Psoas muscle (tissue), 8 donors: ENCODE data around the gene SDC1. TPM values are rescaled to one million over a fixed set of nuclear protein-coding genes. Genes with fewer than 3 reads are reported as not detected.
A peak's percentile ranks its signal among the peaks of the same experiment; 100 is the strongest.
"Not testable (repeated sequence)": the region's sequence is repeated elsewhere in the genome, so short reads cannot be mapped to it uniquely, and the experiment has no call there.

Experiments
- ATAC-seq, 4 donors: fragments of 200-7000 bp; cut with Tn5 transposase; one replicate each; pipeline ENCODE4 v1.9.1; 2020; ENCODE audit warnings: moderate library complexity in 3 of 4, mild to moderate bottlenecking in 2 of 4
- DNase-seq, 2 donors: peaks; one replicate each; pipeline ENCODE4 v3.0.0-alpha.2; 2020
- H3K27ac ChIP-seq: fragments of 200-600 bp; one replicate; pipeline ENCODE4 v1.8.0; 2022
- H3K27me3 ChIP-seq, 3 donors: fragments of 200-600 bp in 1 of 3; one replicate each; pipeline versions ENCODE4 v1.6.1 to v1.8.0; 2013 to 2022; ENCODE audit warnings: low read length in 2 of 3, mild to moderate bottlenecking in 2 of 3, moderate library complexity in 1 of 3; ENCODE audit not compliant: insufficient read depth in 3 of 3
- H3K36me3 ChIP-seq, 2 donors: fragments of 200-600 bp in 1 of 2; one replicate each; pipeline versions ENCODE4 v1.6.1 to v1.8.0; 2013 to 2022; ENCODE audit warnings: low read depth in 1 of 2, mild to moderate bottlenecking in 1 of 2, moderate library complexity in 1 of 2; ENCODE audit not compliant: insufficient read depth in 1 of 2
- H3K4me1 ChIP-seq: fragments of 200-600 bp; one replicate; pipeline ENCODE4 v1.8.0; 2022
- H3K4me3 ChIP-seq: fragments of 200-600 bp; one replicate; pipeline ENCODE4 v1.8.0; 2022; ENCODE audit warnings: mild to moderate bottlenecking
- H3K9me3 ChIP-seq: fragments of 200-600 bp; one replicate; pipeline ENCODE4 v1.8.0; 2022
- CTCF ChIP-seq: fragments of 200-600 bp; IDR thresholded peaks from one replicate; pipeline ENCODE4 v1.8.0; 2022; ENCODE audit warnings: antibody characterized with exemption
- WGBS, 3 donors: extraction: QIAGEN DNeasy Blood & Tissue Kit; methylation state at CpG; one replicate each; pipeline versions ENCODE4 v1.1.6 to v1.1.7; 2013; 5-methylcytosine and 5-hydroxymethylcytosine counted together
- intact Hi-C, 2 donors: fragments of 100-400 bp; cut with DNase I; formaldehyde crosslinking; loops; one replicate each; pipeline versions ENCODE4 v1.11.0 to v1.14.2; 2022
- polyA plus RNA-seq, 3 donors: library from polyadenylated mRNA; stranded (reverse); fragments of 200-250 nt; gene quantifications; one replicate each; pipeline ENCODE4 v1.2.3, GENCODE V29; 2013
- total RNA-seq, 4 donors: library from RNA; stranded (reverse); fragmentation: NEBNext Ultra II Directional in 2 of 4; extraction: Animal tissue kit (Norgen Biotek cat#: 25700) in 2 of 4; gene quantifications; one replicate each; pipeline versions ENCODE4 v1.2.1 to v1.2.4, GENCODE V29; 2021 to 2023
- donor health status: healthy with polysubstance abuse.
- donor health status: DM: no; HTN: no; CAD: no; lungs with moderate emphysema.
- donor health status: Bipolar disorder and iron deficiency.
- donor health status: healthy.
- donor health status: DM: yes; HTN: yes; CAD: no.
- donor health status: DM: no; HTN: no; CAD: no.
- donor health status: DM: no; HTN: no; CAD: no.
- donor health status: DM: yes; HTN: yes; CAD: no.

The SDC1 gene
- total and polyA plus RNA-seq, 7 donors, result 0.07 to 0.38 (median 0.11) TPM; not detected in 1

- Histone ChIP-seq H3K4me3 (no peak overlapping the region), H3K27me3 (no peaks in the 10 kb centered on the region), H3K9me3 (no peaks in the 10 kb centered on the region), H3K36me3 (peaks cover 13 to 98% of the 10 kb centered on the region in 2 donors), H3K27ac (no peak overlapping the region), H3K4me1 (no peaks in the 10 kb centered on the region)
- WGBS, 3 donors, result 94 to 98% (median 97%) methylated on average over 1 of the region's 1 CpG
- no peak for TF ChIP-seq CTCF
- DNase-seq (no peak), ATAC-seq (no peak)
- intact Hi-C loops, result loop anchor here in 1 of 2 donors (10.0 kb wide), 1 partner anchor 47 kb away; no protein-coding TSS in a partner anchor
Measured at GRCh38 chr2:20257411-20257810, 32.5 kb upstream of the SDC1 start.

- intact Hi-C loops, result loop anchor here in 1 of 2 donors (10.0 kb wide), 1 partner anchor 50 kb away; no protein-coding TSS in a partner anchor
- DNase-seq (no peak), ATAC-seq (no peak)
- Histone ChIP-seq H3K4me1 (no peaks in the 10 kb centered on the region), H3K27ac (no peak overlapping the region), H3K27me3 (no peaks in the 10 kb centered on the region), H3K9me3 (no peaks in the 10 kb centered on the region), H3K4me3 (no peak overlapping the region), H3K36me3 (peaks cover 13 to 98% of the 10 kb centered on the region in 2 donors)
- WGBS, 3 donors, result 94 to 98% (median 94%) methylated on average over 4 of the region's 4 CpGs
- no peak for TF ChIP-seq CTCF
Measured at GRCh38 chr2:20254731-20255130, 29.8 kb upstream of the SDC1 start.

- no peak for TF ChIP-seq CTCF
- H3K4me1 ChIP-seq, result no peaks in the 10 kb centered on the region
- intact Hi-C loops, result loop anchor here in 1 of 2 donors (10.0 kb wide), 1 partner anchor 54 kb away; no protein-coding TSS in a partner anchor
- peaks cover 8 to 94% of the 10 kb centered on the region in 2 donors for H3K36me3 ChIP-seq
- DNase-seq (no peak), ATAC-seq (no peak)
- H3K27ac ChIP-seq, result no peak overlapping the region
- H3K27me3 ChIP-seq, result no peaks in the 10 kb centered on the region
- H3K9me3 ChIP-seq, result no peaks in the 10 kb centered on the region
- H3K4me3 ChIP-seq, result no peak overlapping the region
Measured at GRCh38 chr2:20250436-20250835, 25.5 kb upstream of the SDC1 start.

DNA sequence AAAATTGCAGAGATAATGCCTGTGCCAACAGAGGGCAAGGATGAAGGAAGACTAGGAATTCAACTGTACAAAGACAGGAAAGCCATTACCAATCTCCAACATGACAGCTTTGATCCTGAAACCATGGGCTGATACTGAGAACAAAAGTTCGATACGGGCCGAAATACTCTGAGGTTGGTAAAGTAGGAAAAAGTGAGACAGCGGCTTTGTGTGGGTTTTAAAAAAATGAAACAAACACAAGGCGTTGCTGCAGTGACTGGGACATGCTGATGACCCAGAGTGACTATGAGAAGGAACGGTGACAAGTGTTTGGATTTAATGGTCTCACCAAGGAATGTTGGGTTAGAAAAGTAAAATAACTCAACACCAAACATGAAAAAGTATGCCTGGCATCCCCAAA lies 24.2 kb upstream of the SDC1 start:
- Histone ChIP-seq H3K9me3 (no peaks in the 10 kb centered on the region), H3K36me3 (peaks cover 8 to 81% of the 10 kb centered on the region in 2 donors), H3K27me3 (no peaks in the 10 kb centered on the region), H3K4me3 (no peak overlapping the region), H3K27ac (no peak overlapping the region), H3K4me1 (no peaks in the 10 kb centered on the region)
- no peak for DNase-seq
- intact Hi-C loops, result no loop called here
- no peak for ATAC-seq
- no peak for TF ChIP-seq CTCF
- WGBS, 3 donors, result 85 to 93% (median 87%) methylated on average over 6 of the region's 6 CpGs

- DNase-seq (no peak), ATAC-seq (peak in 2 of 4 donors; percentile 12 to 32)
- 96 to 100% (median 100%) methylated on average over 1 of the region's 1 CpG for WGBS, 3 donors
- H3K27me3 ChIP-seq, result no peaks in the 10 kb centered on the region
- no peaks in the 10 kb centered on the region for H3K4me1 ChIP-seq
- TF ChIP-seq CTCF, result no peak
- no peak overlapping the region for H3K4me3 ChIP-seq
- intact Hi-C loops, result no loop called here
- H3K9me3 ChIP-seq, result no peaks in the 10 kb centered on the region
- H3K27ac ChIP-seq, result no peak overlapping the region
- H3K36me3 ChIP-seq, result peaks cover 0 to 61% of the 10 kb centered on the region in 2 donors
Measured at GRCh38 chr2:20247084-20247483, 22.2 kb upstream of the SDC1 start.

GRCh38 chr2:20243637-20244036 lies 18.7 kb upstream of the SDC1 start:
- peaks cover 0 to 26% of the 10 kb centered on the region in 2 donors for H3K36me3 ChIP-seq
- intact Hi-C loops, H3K4me3 ChIP-seq, H3K27me3 ChIP-seq, DNase-seq, H3K9me3 ChIP-seq, H3K4me1 ChIP-seq, ATAC-seq, H3K27ac ChIP-seq: not testable (repeated sequence)
- WGBS, 3 donors, result 94 to 95% (median 94%) methylated on average over 5 of the region's 5 CpGs
